Endothelial cell of umbilical vein (primary cell): ENCODE data around the gene LHFPL6. TPM values are rescaled to one million over a fixed set of nuclear protein-coding genes. Genes with fewer than 3 reads are reported as not detected.

Experiments used
- BruUV-seq: library from RNA; stranded (reverse); fragments of 400-500 nt; replicated peaks from 2 replicates; lab custom pipeline; 2021; lab: Mats Ljungman, UMichigan
- CTCF ChIA-PET: fragments of 300-600, 350-600 bp; sonication (Branson Sonifier 250); formaldehyde crosslinking; loops from one replicate; lab custom pipeline; 2021; ENCODE audit warnings: antibody characterized with exemption, inconsistent platforms; lab: Charles Lee
- POLR2A ChIA-PET: fragments of 300-600, 350-600 bp; sonication (Branson Sonifier 250); formaldehyde crosslinking; loops from one replicate; lab custom pipeline; 2021; ENCODE audit warnings: antibody characterized with exemption, inconsistent platforms; lab: Charles Lee
- DNase-seq: peaks from one replicate; pipeline ENCODE4 v3.0.0-alpha.2; 2011; ENCODE audit warnings: low read depth, low spot score
- FAIRE-seq: peaks from 2 replicates; lab custom pipeline; 2011; peaks lifted over from hg19 to GRCh38; lab: Jason Lieb, UNC
- H2AFZ ChIP-seq: 2 replicates; pipeline ENCODE4 v1.6.0; 2012; ENCODE audit warnings: low read depth, low read length, control low read depth, inconsistent platforms
- H3K27ac ChIP-seq: 2 replicates; pipeline ENCODE4 v1.5.1; 2011; ENCODE audit warnings: low read depth, mild to moderate bottlenecking, control low read depth, low read length, moderate library complexity; ENCODE audit not compliant: insufficient read depth
- H3K27me3 ChIP-seq, 2 experiments: 2 replicates each; pipeline versions ENCODE4 v1.6.0 to v1.6.1; 2011; ENCODE audit warnings: low read length in 2 of 2, mixed read lengths in 1 of 2; ENCODE audit not compliant: control insufficient read depth in 2 of 2, insufficient read depth in 2 of 2
- H3K36me3 ChIP-seq, 2 experiments: 2 replicates in 1 of 2; 3 replicates in 1 of 2; pipeline ENCODE4 v1.5.1; 2011; ENCODE audit warnings: low read length in 2 of 2, mild to moderate bottlenecking in 1 of 2, moderate library complexity in 1 of 2; ENCODE audit not compliant: control insufficient read depth in 2 of 2, insufficient read depth in 2 of 2; ENCODE audit errors: extremely low read depth in 1 of 2
- H3K4me1 ChIP-seq: 3 replicates; pipeline ENCODE4 v1.5.1; 2011; ENCODE audit warnings: mild to moderate bottlenecking, low read length; ENCODE audit not compliant: control insufficient read depth, insufficient read depth; ENCODE audit errors: extremely low read depth
- H3K4me2 ChIP-seq: 2 replicates; pipeline ENCODE4 v1.6.1; 2011; ENCODE audit warnings: low read length, control low read depth, mixed read lengths; ENCODE audit not compliant: insufficient read depth
- H3K4me3 ChIP-seq, 3 experiments: fragments of 200-600 bp in 1 of 3; sonication (generic), shearing (Covaris generic) in 1 of 3; replicated peaks in 1 of 3; 2 replicates each; pipeline ENCODE4 v1.5.1; 2011 to 2016; ENCODE audit warnings: control low read depth in 3 of 3, low read length in 3 of 3, mild to moderate bottlenecking in 2 of 3, inconsistent platforms in 1 of 3, low read depth in 1 of 3, moderate library complexity in 1 of 3; ENCODE audit not compliant: insufficient read depth in 1 of 3
- H3K79me2 ChIP-seq: 2 replicates; pipeline ENCODE4 v1.6.0; 2012; ENCODE audit warnings: low read length, inconsistent platforms; ENCODE audit not compliant: control insufficient read depth, insufficient read depth
- H3K9ac ChIP-seq: replicated peaks from 2 replicates; pipeline ENCODE3; 2011; ENCODE audit warnings: low read length, control low read depth; ENCODE audit not compliant: insufficient read depth; ENCODE audit errors: extremely low read depth
- H3K9me1 ChIP-seq: replicated peaks from 3 replicates; pipeline ENCODE4 v1.6.0; 2011; ENCODE audit warnings: mild to moderate bottlenecking, low read length; ENCODE audit not compliant: control insufficient read depth, insufficient read depth; ENCODE audit errors: extremely low read depth
- H3K9me3 ChIP-seq: replicated peaks from 2 replicates; pipeline ENCODE4 v1.5.1; 2012; ENCODE audit warnings: low read length, inconsistent platforms; ENCODE audit not compliant: control insufficient read depth, insufficient read depth
- H4K20me1 ChIP-seq: replicated peaks from 2 replicates; pipeline ENCODE3; 2011; ENCODE audit warnings: mild to moderate bottlenecking, low read length; ENCODE audit not compliant: control insufficient read depth, insufficient read depth; ENCODE audit errors: extremely low read depth
- EZH2 ChIP-seq: IDR thresholded peaks from 2 replicates; pipeline ENCODE4 v1.6.1; 2012; ENCODE audit warnings: borderline replicate concordance, low read depth, mild to moderate bottlenecking, moderate library complexity, low read length, inconsistent platforms; ENCODE audit not compliant: severe bottlenecking
- FOS ChIP-seq: IDR thresholded peaks from 2 replicates; pipeline ENCODE4 v1.6.1; 2011; ENCODE audit warnings: mild to moderate bottlenecking, low read length, moderate library complexity, borderline replicate concordance; ENCODE audit not compliant: insufficient read depth
- GATA2 ChIP-seq: IDR thresholded peaks from 2 replicates; pipeline ENCODE4 v1.7.0; 2011; ENCODE audit warnings: low read depth, mild to moderate bottlenecking, moderate library complexity, mixed read lengths, low read length; ENCODE audit not compliant: insufficient read length, insufficient read depth
- JUN ChIP-seq: IDR thresholded peaks from 2 replicates; pipeline ENCODE4 v1.6.1; 2011; ENCODE audit warnings: borderline replicate concordance, low read depth; ENCODE audit not compliant: insufficient read length, insufficient read depth
- MYC ChIP-seq: IDR thresholded peaks from one replicate; pipeline ENCODE4 v1.6.1; 2011; ENCODE audit warnings: mild to moderate bottlenecking, low read depth, low read length
- POLR2A ChIP-seq: IDR thresholded peaks from 2 replicates; pipeline ENCODE4 v1.6.1; 2012; ENCODE audit warnings: low read depth, mild to moderate bottlenecking, control low read depth, low read length
- POLR2AphosphoS5 ChIP-seq: IDR thresholded peaks from 2 replicates; pipeline ENCODE4 v1.6.1; 2012; ENCODE audit warnings: low read depth, mild to moderate bottlenecking, control low read depth, low read length, moderate library complexity; ENCODE audit not compliant: insufficient read depth
- dilution Hi-C: fragments of 300-500 bp; cut with MboI; formaldehyde crosslinking; loops from one replicate; pipeline ENCODE4 v1.15.0; 2019; ENCODE audit warnings: low sequenced_read_pairs; ENCODE audit not compliant: extremely low pct_ligation_motif_present
- intact Hi-C: fragments of 100-400 bp; cut with micrococcal nuclease; formaldehyde crosslinking; loops from one replicate; pipeline ENCODE4 v1.10.0; 2022
- polyA plus RNA-seq, 4 experiments: library from polyadenylated mRNA; depleted of rRNA in 3 of 4; stranded (reverse) in 3 of 4; unstranded in 1 of 4; fragments of >200 nt; gene quantifications; 2 replicates each; pipeline versions ENCODE4 v1.2.1 to v1.2.3, GENCODE V29; 2011 to 2012; ENCODE audit warnings: missing spikeins in 1 of 4
- total RNA-seq: library from RNA; stranded (reverse); gene quantifications from 2 replicates; pipeline ENCODE4 v1.2.3, GENCODE V29; 2021
- TF ChIP-seq, protein P1 (sequence below): IDR thresholded peaks from 2 replicates; pipeline ENCODE4 v1.6.1; 2011; ENCODE audit not compliant: insufficient read depth, insufficient read length
- TF ChIP-seq, protein P2 (sequence below), 2 donors: IDR thresholded peaks; 1 replicate in 1 of 2; 2 replicates in 1 of 2; pipeline ENCODE4 v1.5.1; 2011; ENCODE audit warnings: low read length in 2 of 2, mild to moderate bottlenecking in 2 of 2, moderate library complexity in 2 of 2, control low read depth in 1 of 2, inconsistent platforms in 1 of 2, low read depth in 1 of 2; ENCODE audit not compliant: insufficient read depth in 1 of 2; ENCODE audit errors: extremely low read depth in 1 of 2

The LHFPL6 gene
- total and polyA plus RNA-seq, 2 donors (not counting 3 experiments of a cell fraction or from before 2014, with no cell fraction given), result 17.5 to 19.4 TPM

DNA sequence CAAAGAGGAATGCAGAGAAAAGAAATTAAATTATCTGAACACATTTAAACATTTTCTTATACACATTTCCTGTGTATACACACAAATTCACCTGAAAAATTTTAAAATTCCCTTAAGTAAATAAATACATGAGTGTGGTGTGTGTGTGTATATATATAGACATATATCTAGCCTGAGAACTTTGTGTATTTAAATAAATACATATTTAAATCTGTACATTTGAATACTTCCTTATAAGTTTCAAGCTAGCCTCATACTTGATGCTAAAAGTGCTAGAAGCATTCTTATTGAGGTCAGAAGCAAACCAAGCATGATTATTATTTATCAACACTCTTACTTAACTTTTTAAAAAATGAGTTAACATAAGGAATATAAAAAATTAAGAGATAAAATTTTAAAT is 304.0 kb downstream of the LHFPL6 start:
- intact Hi-C loops, result no loop called here
- Histone ChIP-seq H3K79me2 (no peaks in the 10 kb centered on the region), H4K20me1 (no peaks in the 10 kb centered on the region), H3K9me1 (no peaks in the 10 kb centered on the region), H2AFZ (no peak overlapping the region), H3K4me3 (no peak overlapping the region), H3K36me3 (no peaks in the 10 kb centered on the region), H3K4me1 (no peaks in the 10 kb centered on the region), H3K4me2 (no peak overlapping the region), H3K9me3 (no peaks in the 10 kb centered on the region), H3K27ac (no peak overlapping the region), H3K27me3 (no peaks in the 10 kb centered on the region), H3K9ac (no peak overlapping the region)
- no peak for DNase-seq
- TF ChIP-seq MYC (no peak), POLR2A (no peak), FOS (no peak), GATA2 (no peak), POLR2AphosphoS5 (no peak), JUN (no peak), EZH2 (no peak)
- TF ChIP-seq, protein P1, sequence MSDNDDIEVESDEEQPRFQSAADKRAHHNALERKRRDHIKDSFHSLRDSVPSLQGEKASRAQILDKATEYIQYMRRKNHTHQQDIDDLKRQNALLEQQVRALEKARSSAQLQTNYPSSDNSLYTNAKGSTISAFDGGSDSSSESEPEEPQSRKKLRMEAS, result no peak
- TF ChIP-seq, protein P2, sequence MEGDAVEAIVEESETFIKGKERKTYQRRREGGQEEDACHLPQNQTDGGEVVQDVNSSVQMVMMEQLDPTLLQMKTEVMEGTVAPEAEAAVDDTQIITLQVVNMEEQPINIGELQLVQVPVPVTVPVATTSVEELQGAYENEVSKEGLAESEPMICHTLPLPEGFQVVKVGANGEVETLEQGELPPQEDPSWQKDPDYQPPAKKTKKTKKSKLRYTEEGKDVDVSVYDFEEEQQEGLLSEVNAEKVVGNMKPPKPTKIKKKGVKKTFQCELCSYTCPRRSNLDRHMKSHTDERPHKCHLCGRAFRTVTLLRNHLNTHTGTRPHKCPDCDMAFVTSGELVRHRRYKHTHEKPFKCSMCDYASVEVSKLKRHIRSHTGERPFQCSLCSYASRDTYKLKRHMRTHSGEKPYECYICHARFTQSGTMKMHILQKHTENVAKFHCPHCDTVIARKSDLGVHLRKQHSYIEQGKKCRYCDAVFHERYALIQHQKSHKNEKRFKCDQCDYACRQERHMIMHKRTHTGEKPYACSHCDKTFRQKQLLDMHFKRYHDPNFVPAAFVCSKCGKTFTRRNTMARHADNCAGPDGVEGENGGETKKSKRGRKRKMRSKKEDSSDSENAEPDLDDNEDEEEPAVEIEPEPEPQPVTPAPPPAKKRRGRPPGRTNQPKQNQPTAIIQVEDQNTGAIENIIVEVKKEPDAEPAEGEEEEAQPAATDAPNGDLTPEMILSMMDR (IDR thresholded peaks at IDR 0.05; ENCODE audit: extremely low read depth in 1 of 2, insufficient read depth in 1 of 2, low read depth in 1 of 2, low read length in 2 of 2), result no peak
- CTCF ChIA-PET, result no interaction called here
- dilution Hi-C loops, result no loop called here
- BruUV-seq, result no TSS peak
- FAIRE-seq, result no peak
- POLR2A ChIA-PET, result no interaction called here
